Duodenal mucosa (tissue), 2 donors: ENCODE data around the gene EDIL3.

Experiments
- H3K27ac ChIP-seq: one replicate; pipeline ENCODE4 v1.7.0; 2013; ENCODE audit warnings: low read depth, low read length
- H3K27me3 ChIP-seq, 2 donors: one replicate each; pipeline ENCODE4 v1.7.0; 2013; ENCODE audit warnings: low read length in 2 of 2, control low read depth in 1 of 2; ENCODE audit not compliant: insufficient read depth in 2 of 2, control insufficient read depth in 1 of 2
- H3K36me3 ChIP-seq, 2 donors: one replicate each; pipeline ENCODE4 v1.7.0; 2013; ENCODE audit warnings: low read length in 2 of 2, control low read depth in 1 of 2; ENCODE audit not compliant: insufficient read depth in 2 of 2, control insufficient read depth in 1 of 2
- H3K4me1 ChIP-seq, 2 donors: one replicate each; pipeline ENCODE4 v1.7.0; 2013; ENCODE audit warnings: low read length in 2 of 2, control low read depth in 1 of 2; ENCODE audit not compliant: insufficient read depth in 2 of 2, control insufficient read depth in 1 of 2
- H3K4me3 ChIP-seq, 2 donors: one replicate each; pipeline ENCODE4 v1.7.0; 2013; ENCODE audit warnings: low read length in 2 of 2, low read depth in 1 of 2
- H3K9ac ChIP-seq, 2 donors: one replicate each; pipeline ENCODE4 v1.7.0; 2013; ENCODE audit warnings: low read length in 2 of 2, low read depth in 1 of 2
- H3K9me3 ChIP-seq, 2 donors: one replicate each; pipeline ENCODE4 v1.7.0; 2013; ENCODE audit warnings: low read length in 2 of 2, control low read depth in 1 of 2; ENCODE audit not compliant: control insufficient read depth in 1 of 2

Gene EDIL3

DNA sequence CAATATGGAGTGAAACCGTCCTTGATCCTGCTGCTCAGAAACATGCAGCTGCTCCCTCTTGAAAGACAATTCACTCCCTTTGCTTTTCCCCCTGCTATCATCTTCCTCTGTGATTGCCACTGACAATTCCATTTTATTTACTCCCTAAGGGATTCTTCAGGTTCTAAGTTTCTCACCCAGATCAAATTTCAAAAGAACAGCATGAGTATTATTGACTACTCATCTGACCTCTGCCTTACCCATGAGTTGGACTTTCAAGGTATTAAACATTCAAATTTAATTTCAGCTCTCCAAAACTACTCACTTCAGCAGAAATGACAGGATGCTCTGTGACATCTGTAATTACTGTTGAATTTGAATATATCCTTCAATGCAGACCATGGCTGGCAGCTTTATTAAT lies 427.5 kb downstream of the EDIL3 start:
- Histone ChIP-seq H3K4me1 (no peaks in the 10 kb centered on the region), H3K27ac (no peak overlapping the region), H3K36me3 (no peaks in the 10 kb centered on the region), H3K9me3 (no peaks in the 10 kb centered on the region), H3K27me3 (no peaks in the 10 kb centered on the region), H3K4me3 (no peak overlapping the region), H3K9ac (no peak overlapping the region)

DNA sequence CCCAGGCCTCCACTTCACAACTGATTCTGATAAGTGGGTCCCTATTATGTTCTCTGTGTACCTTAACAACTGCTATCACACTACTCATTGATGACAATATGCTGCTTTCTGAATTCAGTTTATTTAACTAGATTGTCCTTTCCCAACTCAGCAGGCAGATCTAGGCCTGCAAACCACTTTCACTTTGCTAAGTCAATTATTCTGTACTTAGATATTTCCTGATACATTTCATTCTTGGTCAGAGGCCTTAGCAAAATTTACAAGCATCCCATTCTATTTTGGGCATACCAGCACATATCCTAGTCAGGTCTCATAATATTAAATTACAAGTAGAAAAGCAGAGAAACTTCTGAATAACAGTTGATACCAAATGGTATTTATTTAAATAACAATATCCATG lies 428.3 kb downstream of the EDIL3 start:
- H3K27me3 ChIP-seq = no peaks in the 10 kb centered on the region
- no peaks in the 10 kb centered on the region for H3K4me1 ChIP-seq
- no peaks in the 10 kb centered on the region for H3K36me3 ChIP-seq
- no peaks in the 10 kb centered on the region for H3K9me3 ChIP-seq
- no peak overlapping the region for H3K4me3 ChIP-seq
- H3K27ac ChIP-seq = no peak overlapping the region
- no peak overlapping the region for H3K9ac ChIP-seq

DNA sequence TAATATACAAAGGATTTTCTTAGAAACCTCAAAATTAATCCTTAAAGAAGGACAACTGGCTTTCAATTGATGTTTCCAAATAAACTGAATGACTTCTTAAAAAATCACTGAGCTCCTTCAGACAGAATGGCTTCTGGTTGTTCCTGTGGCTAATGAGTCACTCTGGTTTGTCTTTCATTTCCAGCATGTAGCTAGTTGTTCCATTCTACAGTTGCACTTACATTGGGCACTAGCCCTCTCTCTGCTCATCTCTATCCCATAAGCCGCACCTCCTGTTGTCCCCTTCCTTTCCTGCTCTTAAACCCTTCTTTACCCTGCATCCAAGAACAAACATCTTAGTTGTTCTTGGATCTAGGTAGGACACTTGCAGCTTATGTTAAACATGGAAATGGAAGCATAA lies 428.8 kb downstream of the EDIL3 start:
- Histone ChIP-seq H3K9me3 (no peaks in the 10 kb centered on the region), H3K4me1 (no peaks in the 10 kb centered on the region), H3K27ac (no peak overlapping the region), H3K9ac (no peak overlapping the region), H3K27me3 (no peaks in the 10 kb centered on the region), H3K4me3 (no peak overlapping the region), H3K36me3 (no peaks in the 10 kb centered on the region)

DNA sequence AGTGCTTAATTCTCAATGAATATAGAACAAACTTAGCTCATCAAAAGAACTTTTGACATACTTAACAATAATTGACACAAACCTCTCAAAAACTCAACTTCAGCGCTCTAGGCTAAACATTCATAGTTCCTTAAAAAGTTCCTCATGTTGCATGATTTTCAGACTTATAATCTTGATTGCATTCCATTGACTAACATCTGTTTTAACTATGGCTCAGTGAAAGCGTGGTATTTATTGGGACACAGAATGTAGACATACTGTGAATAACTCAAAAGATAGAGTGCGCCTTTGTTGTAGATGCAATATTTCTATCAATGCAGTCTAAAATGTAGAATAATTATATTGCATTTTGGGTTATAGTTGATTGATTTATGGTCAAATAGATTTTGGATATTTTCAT lies 436.9 kb downstream of the EDIL3 start:
- H3K9me3 ChIP-seq = no peaks in the 10 kb centered on the region
- no peaks in the 10 kb centered on the region for H3K36me3 ChIP-seq
- no peak overlapping the region for H3K9ac ChIP-seq
- H3K27me3 ChIP-seq = no peaks in the 10 kb centered on the region
- no peak overlapping the region for H3K27ac ChIP-seq
- no peak overlapping the region for H3K4me3 ChIP-seq
- no peaks in the 10 kb centered on the region for H3K4me1 ChIP-seq

DNA sequence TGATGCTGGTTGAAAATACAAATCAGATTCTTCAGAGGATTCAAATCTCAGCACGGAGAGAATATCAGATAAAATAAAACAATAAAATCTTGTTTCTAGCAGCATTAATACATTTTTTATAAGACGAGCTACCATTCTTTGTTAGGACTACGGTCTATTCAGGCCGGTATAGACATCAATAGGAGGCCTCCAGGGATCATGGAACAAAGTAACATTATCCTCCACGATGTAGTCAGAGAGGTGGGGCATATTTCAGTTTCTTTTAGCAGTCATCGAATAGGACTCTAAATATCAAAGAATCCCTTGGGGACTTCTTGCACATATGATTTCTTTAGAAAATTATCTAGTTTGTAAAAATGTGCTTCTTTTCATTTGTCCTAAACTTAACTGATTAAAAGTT lies 438.2 kb downstream of the EDIL3 start:
- H3K9ac ChIP-seq = no peak overlapping the region
- no peaks in the 10 kb centered on the region for H3K4me1 ChIP-seq
- H3K27ac ChIP-seq = no peak overlapping the region
- H3K36me3 ChIP-seq = no peaks in the 10 kb centered on the region
- H3K27me3 ChIP-seq = no peaks in the 10 kb centered on the region
- H3K4me3 ChIP-seq = no peak overlapping the region
- no peaks in the 10 kb centered on the region for H3K9me3 ChIP-seq

DNA sequence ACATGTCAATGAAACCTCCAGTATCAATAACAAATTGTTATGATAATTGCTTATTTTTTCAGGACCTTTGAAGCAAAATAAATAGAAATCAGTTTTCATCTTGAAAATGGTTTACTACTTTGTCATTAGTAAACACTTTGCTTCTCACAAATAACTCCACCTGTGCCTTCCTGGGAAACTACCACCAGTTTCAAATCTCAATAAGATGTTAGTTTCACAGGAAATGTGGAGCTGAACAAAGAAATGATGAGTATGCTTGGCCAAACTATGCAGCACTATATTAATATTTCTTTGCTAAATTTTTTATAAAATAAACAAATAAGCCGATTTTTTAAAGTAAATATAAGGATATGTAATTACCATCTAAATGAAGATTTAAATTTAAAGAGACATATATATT lies 442.5 kb downstream of the EDIL3 start:
- H3K36me3 ChIP-seq = no peaks in the 10 kb centered on the region
- H3K9ac ChIP-seq = no peak overlapping the region
- H3K27me3 ChIP-seq = no peaks in the 10 kb centered on the region
- H3K4me3 ChIP-seq = no peak overlapping the region
- no peak overlapping the region for H3K27ac ChIP-seq
- no peaks in the 10 kb centered on the region for H3K9me3 ChIP-seq
- no peaks in the 10 kb centered on the region for H3K4me1 ChIP-seq

DNA sequence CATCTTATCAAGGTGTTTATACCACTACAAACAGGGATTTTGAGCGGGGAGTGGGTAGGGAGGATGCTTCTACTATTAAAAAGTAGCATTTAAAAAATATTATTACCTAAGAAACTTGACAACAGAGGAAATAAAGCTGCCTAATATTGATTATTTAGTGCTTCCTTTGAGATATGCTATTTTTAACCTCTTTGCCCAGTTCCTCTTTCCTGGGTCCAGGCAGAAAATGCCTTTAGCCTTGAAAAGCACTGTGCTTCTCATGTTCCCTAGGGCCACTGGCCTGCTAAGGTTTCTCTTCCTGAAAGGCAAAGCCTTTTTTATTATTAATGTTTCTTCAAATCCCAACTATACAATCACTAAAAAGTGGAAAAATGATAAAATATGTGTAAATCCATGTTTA lies 446.8 kb downstream of the EDIL3 start:
- Histone ChIP-seq H3K27me3 (no peaks in the 10 kb centered on the region), H3K9me3 (no peaks in the 10 kb centered on the region), H3K9ac (no peak overlapping the region), H3K36me3 (no peaks in the 10 kb centered on the region), H3K4me1 (no peaks in the 10 kb centered on the region), H3K27ac (no peak overlapping the region), H3K4me3 (no peak overlapping the region)

DNA sequence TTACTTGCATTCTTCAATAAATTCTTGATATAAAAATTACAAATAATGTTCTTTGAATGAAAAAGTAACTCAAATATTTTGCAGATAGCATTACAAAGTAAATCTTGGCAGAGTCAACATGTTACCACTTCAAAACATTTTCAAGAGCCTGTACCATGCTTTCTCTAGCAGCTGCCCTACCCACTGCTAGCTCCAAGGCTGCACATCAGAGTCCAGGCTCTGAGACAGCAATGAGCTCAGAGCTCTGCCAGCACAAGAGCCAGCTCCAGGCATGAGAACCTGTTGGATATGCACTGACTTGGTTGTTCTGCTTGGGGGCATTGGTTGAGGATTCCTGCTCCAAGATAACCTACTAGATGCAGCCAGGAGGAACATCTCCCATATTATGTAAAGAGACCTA lies 452.7 kb downstream of the EDIL3 start:
- Histone ChIP-seq H3K27me3 (no peaks in the 10 kb centered on the region), H3K9ac (no peak overlapping the region), H3K27ac (no peak overlapping the region), H3K36me3 (no peaks in the 10 kb centered on the region), H3K4me1 (no peaks in the 10 kb centered on the region), H3K4me3 (no peak overlapping the region), H3K9me3 (no peaks in the 10 kb centered on the region)

DNA sequence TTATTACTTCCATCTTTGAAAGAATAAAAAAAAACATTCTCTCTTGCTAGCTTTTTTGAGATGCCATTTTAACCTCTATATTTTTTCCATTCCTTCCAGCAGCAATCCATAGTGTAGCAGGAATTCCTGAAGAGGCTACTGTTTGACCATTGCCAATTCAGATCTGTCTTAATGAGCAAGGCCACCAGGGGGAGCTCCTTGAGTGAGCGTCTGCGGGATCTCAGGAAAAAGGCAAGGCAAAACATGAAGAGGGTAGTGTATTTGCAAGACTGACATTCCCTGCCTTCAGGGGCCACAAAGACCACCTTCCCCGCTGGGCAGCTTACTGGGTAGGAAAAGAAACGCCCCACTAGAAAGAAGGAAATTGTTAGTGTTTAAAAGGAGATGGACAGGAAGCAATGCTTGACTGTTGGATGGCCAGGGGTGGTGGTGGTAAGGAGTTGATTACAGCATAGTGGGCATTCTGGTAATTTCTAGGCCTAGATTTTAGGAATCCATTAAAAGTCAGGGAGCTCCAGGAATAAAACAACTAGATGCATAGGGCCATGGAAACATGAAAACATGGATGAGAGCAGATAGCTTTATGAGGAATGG lies 457.4 kb downstream of the EDIL3 start:
- no peak overlapping the region for H3K9ac ChIP-seq
- no peaks in the 10 kb centered on the region for H3K36me3 ChIP-seq
- H3K27me3 ChIP-seq = no peaks in the 10 kb centered on the region
- H3K27ac ChIP-seq = no peak overlapping the region
- H3K9me3 ChIP-seq = peaks cover 0 to 3% of the 10 kb centered on the region in 2 donors
- no peak overlapping the region for H3K4me3 ChIP-seq
- no peaks in the 10 kb centered on the region for H3K4me1 ChIP-seq

DNA sequence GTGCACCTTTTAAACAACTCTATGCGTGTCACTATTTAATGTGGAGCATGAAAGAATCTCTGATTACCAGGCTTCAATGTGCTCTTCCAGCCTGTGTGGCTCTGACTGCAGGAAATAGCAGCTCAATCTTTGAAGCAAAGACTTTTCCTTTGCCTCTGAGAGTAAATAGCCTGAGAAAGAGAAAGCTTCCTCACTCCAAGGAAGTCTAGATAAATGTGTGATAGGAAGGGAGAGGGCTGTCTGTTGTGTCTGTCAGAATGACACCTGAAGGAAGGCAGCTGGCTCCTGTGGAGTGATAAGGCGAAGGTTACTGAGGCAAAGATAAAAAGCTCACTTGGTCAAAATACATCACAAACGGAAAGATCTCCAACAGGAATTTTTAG lies 458.7 kb downstream of the EDIL3 start:
- H3K27ac ChIP-seq = no peak overlapping the region

More for the DNA sequence above, 458.7 kb downstream of the EDIL3 start:
- no peaks in the 10 kb centered on the region for H3K27me3 ChIP-seq
- no peaks in the 10 kb centered on the region for H3K36me3 ChIP-seq
- no peak overlapping the region for H3K9ac ChIP-seq
- H3K4me3 ChIP-seq = no peak overlapping the region
- peaks cover 0 to 3% of the 10 kb centered on the region in 2 donors for H3K9me3 ChIP-seq
- no peaks in the 10 kb centered on the region for H3K4me1 ChIP-seq
